BJ (cell line): ENCODE measurements around the gene GDI2. TPM values are rescaled to one million over a fixed set of nuclear protein-coding genes. Genes with fewer than 3 reads are reported as not detected.
A peak's percentile ranks its signal among the peaks of the same experiment; 100 is the strongest.

Experiments used
- CTCF ChIA-PET: fragments of 350-600 bp; formaldehyde crosslinking; extraction: SDS; loops from one replicate; lab custom pipeline; 2021; ENCODE audit warnings: antibody characterized with exemption, inconsistent platforms; lab: Yijun Ruan, JAX
- POLR2A ChIA-PET: fragments of 300-600 bp; sonication (Branson Sonifier 250); formaldehyde crosslinking; extraction: SDS; loops from one replicate; lab custom pipeline; 2021; ENCODE audit warnings: antibody characterized with exemption; lab: Charles Lee
- DNase-seq: peaks from one replicate; pipeline ENCODE4 v3.0.0-alpha.2; 2011; ENCODE audit warnings: low read depth
- H3K27me3 ChIP-seq: 2 replicates; pipeline ENCODE4 v1.6.0; 2011; ENCODE audit warnings: low read length; ENCODE audit not compliant: control insufficient read depth, insufficient read depth
- H3K36me3 ChIP-seq: 2 replicates; pipeline ENCODE4 v1.5.1; 2011; ENCODE audit warnings: low read length; ENCODE audit not compliant: control insufficient read depth, insufficient read depth
- H3K4me3 ChIP-seq: 2 replicates; pipeline ENCODE4 v1.5.1; 2011; ENCODE audit warnings: low read depth, mild to moderate bottlenecking, control low read depth, low read length
- polyA plus RNA-seq: library from polyadenylated mRNA; depleted of rRNA; stranded (reverse); fragments of >200 nt; gene quantifications from 2 replicates; pipeline ENCODE4 v1.2.3, GENCODE V29; 2011
- TF ChIP-seq, protein P1 (sequence below): IDR thresholded peaks from 2 replicates; pipeline ENCODE4 v1.5.1; 2011; ENCODE audit warnings: low read depth, mild to moderate bottlenecking, control low read depth, inconsistent platforms, low read length, moderate library complexity; ENCODE audit not compliant: insufficient read depth

GDI2 gene
- polyA plus RNA-seq, 1 experiment, result 148 TPM

DNA sequence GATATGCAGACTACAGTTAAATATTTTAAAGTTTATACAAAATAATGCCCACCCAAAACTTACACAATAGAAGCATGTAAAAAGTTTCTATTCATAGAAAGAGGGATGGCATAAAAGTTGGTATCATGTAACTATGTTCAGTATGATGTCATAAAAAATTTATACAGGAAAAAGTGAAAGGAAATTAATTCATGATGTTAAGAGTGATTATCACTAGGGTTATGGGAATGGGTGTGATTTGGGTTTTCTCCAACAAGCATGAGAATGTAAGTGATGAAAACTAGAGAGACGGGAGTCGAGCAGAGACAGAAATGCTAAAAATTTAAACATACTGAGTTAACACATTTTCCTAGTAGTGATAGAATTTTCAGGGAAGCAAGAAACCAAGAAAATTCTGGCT, 52.7 kb downstream of the GDI2 start:
- H3K27me3 ChIP-seq, result no peaks in the 10 kb centered on the region
- no peak overlapping the region for H3K4me3 ChIP-seq
- DNase-seq, result no peak
- TF ChIP-seq, protein P1, sequence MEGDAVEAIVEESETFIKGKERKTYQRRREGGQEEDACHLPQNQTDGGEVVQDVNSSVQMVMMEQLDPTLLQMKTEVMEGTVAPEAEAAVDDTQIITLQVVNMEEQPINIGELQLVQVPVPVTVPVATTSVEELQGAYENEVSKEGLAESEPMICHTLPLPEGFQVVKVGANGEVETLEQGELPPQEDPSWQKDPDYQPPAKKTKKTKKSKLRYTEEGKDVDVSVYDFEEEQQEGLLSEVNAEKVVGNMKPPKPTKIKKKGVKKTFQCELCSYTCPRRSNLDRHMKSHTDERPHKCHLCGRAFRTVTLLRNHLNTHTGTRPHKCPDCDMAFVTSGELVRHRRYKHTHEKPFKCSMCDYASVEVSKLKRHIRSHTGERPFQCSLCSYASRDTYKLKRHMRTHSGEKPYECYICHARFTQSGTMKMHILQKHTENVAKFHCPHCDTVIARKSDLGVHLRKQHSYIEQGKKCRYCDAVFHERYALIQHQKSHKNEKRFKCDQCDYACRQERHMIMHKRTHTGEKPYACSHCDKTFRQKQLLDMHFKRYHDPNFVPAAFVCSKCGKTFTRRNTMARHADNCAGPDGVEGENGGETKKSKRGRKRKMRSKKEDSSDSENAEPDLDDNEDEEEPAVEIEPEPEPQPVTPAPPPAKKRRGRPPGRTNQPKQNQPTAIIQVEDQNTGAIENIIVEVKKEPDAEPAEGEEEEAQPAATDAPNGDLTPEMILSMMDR, result no peak
- CTCF ChIA-PET, result no interaction called here
- H3K36me3 ChIP-seq, result peaks cover 23% of the 10 kb centered on the region
- POLR2A ChIA-PET, result no interaction called here

DNA sequence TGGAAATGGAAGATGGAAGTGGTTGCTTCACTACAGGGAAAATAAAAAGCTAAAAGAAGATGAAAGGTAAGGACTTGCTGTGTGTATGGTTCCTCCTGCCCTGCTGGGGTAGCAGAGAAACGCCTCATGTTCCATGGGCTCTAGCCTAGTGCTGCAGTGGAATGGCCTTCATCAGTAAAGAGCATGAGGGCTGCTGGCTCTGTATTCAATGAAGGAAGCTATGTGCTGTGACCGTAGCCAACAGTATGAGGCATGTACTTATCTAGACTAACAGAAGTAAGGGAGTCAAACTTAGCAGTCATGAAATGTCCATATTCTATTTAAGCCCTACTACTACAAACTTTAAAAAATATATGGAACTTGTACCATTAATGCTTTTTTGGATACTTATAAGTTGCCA, 54.3 kb downstream of the GDI2 start:
- Histone ChIP-seq H3K4me3 (no peak overlapping the region), H3K27me3 (no peaks in the 10 kb centered on the region), H3K36me3 (peaks cover 17% of the 10 kb centered on the region)
- no peak for DNase-seq
- ChIA-PET POLR2A (no interaction called here), CTCF (interaction anchor here (1.1 kb wide), 1 partner anchor 17 kb away, joined by 3 read pairs; no protein-coding TSS in a partner anchor)
- TF ChIP-seq, protein P1, result no peak

DNA sequence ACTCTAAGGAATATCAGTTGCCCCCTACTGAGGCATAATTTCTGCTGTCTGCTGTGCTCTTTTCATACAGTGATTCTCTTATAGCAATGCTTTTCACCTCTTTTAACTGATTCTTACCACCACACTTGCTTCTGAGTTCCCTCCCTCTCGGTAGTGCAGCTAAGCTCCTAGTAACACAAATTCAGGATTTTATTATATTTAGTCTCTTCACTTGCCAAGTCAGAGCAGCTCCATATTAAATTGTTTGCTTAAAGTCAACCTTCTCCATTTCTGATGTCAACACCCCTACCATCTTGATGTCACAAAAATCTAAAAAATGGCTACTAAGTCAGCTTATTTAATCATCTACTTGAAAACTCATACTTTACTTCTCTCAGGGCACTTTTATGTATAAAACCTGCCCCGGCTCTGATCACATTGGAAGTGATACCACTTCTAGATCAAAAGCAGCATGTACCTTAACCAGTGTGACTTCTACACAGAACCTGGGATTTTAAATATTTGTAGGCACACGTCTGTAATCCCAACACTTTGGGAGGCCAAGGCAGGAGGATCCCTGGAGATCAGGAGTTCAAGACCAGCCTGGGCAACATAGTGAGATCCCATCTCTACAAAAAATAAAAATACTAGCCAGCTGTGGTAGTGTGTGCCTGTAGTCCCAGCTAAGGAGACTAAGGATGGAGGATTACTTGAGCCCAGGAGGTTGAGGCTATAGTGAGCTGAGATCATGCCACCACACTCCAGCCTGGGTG, 55.3 kb downstream of the GDI2 start:
- Histone ChIP-seq H3K36me3 (peaks cover 15% of the 10 kb centered on the region), H3K27me3 (no peaks in the 10 kb centered on the region), H3K4me3 (no peak overlapping the region)
- no peak for DNase-seq
- TF ChIP-seq, protein P1, result no peak
- ChIA-PET CTCF (no interaction called here), POLR2A (no interaction called here)

DNA sequence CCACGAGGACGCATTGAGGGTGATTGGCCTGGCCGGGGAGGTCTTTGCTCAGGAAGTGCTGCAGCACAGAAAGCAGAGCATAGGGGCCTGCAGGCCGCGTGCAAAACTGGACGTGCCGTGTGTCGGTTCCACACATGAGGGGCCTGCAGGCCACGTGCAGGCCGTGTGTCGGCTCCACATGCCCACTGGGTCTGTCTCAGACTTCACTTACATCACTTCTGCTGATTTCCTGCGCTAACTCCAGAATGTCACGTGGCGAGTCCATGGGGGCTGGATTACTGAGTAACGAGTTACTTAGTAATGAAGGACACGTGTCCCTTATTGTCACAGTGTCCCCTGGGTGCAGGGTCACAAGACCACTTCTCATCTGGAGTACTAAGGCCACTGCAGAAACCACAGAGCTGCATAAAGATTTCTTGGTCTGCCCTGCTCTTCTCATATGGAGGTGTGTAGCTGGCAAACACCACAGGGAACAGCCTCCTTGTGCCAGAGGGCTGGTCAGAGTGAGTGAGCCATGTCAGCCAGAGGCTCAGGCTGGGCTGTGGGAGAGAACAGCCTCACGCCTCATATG, 60.8 kb downstream of the GDI2 start:
- ChIA-PET POLR2A (no interaction called here), CTCF (no interaction called here)
- no peaks in the 10 kb centered on the region for H3K27me3 ChIP-seq
- H3K36me3 ChIP-seq, result peaks cover 5% of the 10 kb centered on the region
- H3K4me3 ChIP-seq, result no peak overlapping the region
- DNase-seq, result peak; percentile 14
- TF ChIP-seq, protein P1, result no peak

DNA sequence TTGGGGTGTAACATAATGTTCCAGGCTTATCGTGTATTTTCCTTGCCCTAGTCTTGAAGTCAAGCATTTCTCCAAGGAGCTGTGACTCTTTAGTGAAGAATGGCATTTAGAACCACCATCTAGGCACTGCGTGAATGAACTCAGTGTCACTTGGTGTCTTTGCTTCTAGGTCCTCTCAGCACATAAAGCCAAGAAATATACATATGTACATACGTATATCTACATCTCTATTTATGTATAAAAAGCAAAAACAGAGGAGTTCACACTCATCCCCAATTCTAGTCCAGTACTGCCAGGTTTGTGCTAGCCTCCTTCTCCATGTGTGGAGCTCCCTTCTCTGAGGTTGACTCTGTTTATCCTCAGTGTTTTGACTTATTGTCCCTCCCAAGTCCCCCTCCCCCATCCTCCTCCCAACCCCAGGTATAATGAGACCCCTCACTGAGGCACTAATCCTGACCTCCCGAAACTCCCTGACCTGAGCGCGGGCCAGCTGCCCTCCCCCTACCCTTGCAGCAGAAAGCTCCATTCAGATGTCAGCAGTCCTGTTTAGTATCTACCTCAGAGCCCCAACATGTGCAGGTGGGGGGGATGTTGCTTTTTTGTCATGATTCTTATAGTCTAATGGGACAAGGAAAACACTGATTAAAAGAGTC, 61.5 kb downstream of the GDI2 start:
- CTCF ChIA-PET, result no interaction called here
- no peak for DNase-seq
- POLR2A ChIA-PET, result no interaction called here
- H3K27me3 ChIP-seq, result no peaks in the 10 kb centered on the region
- TF ChIP-seq, protein P1, result no peak
- no peak overlapping the region for H3K4me3 ChIP-seq
- H3K36me3 ChIP-seq, result peaks cover under 1% of the 10 kb centered on the region; the same call in 1 of the 2 replicates
